Smooth muscle cell (in vitro differentiated cells): Measurements from ENCODE around the gene TMUB1. TPM values are rescaled to one million over a fixed set of nuclear protein-coding genes. Genes with fewer than 3 reads are reported as not detected.
"Not testable (repeated sequence)": the region's sequence is repeated elsewhere in the genome, so short reads cannot be mapped to it uniquely, and the experiment has no call there.

Source experiments
- DNase-seq: peaks from one replicate; lab custom pipeline; 2025; ENCODE audit not compliant: unreplicated experiment; lab: John Stamatoyannopoulos, UW
- H2AFZ ChIP-seq: fragments of 200-600 bp; sonication (generic); 2 replicates; pipeline ENCODE4 v1.6.0; 2016; ENCODE audit warnings: antibody characterized with exemption, low read depth, mild to moderate bottlenecking
- H3F3A ChIP-seq: fragments of 200-600 bp; sonication (generic); 2 replicates; pipeline ENCODE4 v1.6.0; 2017; ENCODE audit warnings: antibody characterized with exemption, low read depth
- H3K27ac ChIP-seq: fragments of 200-600 bp; sonication (generic); 2 replicates; pipeline ENCODE4 v1.5.1; 2016; ENCODE audit warnings: low read depth, mild to moderate bottlenecking
- H3K27me3 ChIP-seq: fragments of 200-600 bp; sonication (generic); 2 replicates; pipeline ENCODE4 v1.6.1; 2016; ENCODE audit warnings: low read depth, mild to moderate bottlenecking
- H3K36me3 ChIP-seq: fragments of 200-600 bp; sonication (generic); 2 replicates; pipeline ENCODE4 v1.5.1; 2016; ENCODE audit warnings: low read depth
- H3K4me1 ChIP-seq: fragments of 200-600 bp; sonication (generic); 2 replicates; pipeline ENCODE4 v1.5.1; 2016; ENCODE audit warnings: low read depth
- H3K4me2 ChIP-seq: fragments of 200-600 bp; sonication (generic); 2 replicates; pipeline ENCODE4 v1.6.0; 2016; ENCODE audit warnings: mild to moderate bottlenecking
- H3K4me3 ChIP-seq: fragments of 200-600 bp; sonication (generic); 2 replicates; pipeline ENCODE4 v1.5.1; 2016; ENCODE audit warnings: mild to moderate bottlenecking
- H3K79me2 ChIP-seq: fragments of 200-600 bp; sonication (generic); 2 replicates; pipeline ENCODE4 v1.6.0; 2016; ENCODE audit warnings: low read depth, mild to moderate bottlenecking
- H3K9ac ChIP-seq: fragments of 200-600 bp; sonication (generic); 2 replicates; pipeline ENCODE4 v1.6.0; 2016; ENCODE audit warnings: low read depth
- H3K9me3 ChIP-seq: fragments of 200-600 bp; sonication (generic); replicated peaks from 2 replicates; pipeline ENCODE4 v1.5.1; 2016; ENCODE audit warnings: low read depth
- H4K20me1 ChIP-seq: fragments of 200-600 bp; sonication (generic); 2 replicates; pipeline ENCODE4 v1.6.0; 2016; ENCODE audit warnings: low read depth
- CTCF ChIP-seq: fragments of 200-600 bp; sonication (generic); IDR thresholded peaks from 2 replicates; pipeline ENCODE4 v1.5.1; 2017; ENCODE audit warnings: borderline replicate concordance, mild to moderate bottlenecking, antibody characterized with exemption; ENCODE audit not compliant: insufficient read depth, poor library complexity, severe bottlenecking
- WGBS: methylation state at CpG from one replicate; pipeline ENCODE4 v1.1.7; 2016; ENCODE audit warnings: low lambda C conversion rate; 5-methylcytosine and 5-hydroxymethylcytosine counted together
- polyA plus RNA-seq: library from polyadenylated mRNA; unstranded; fragments of >200 nt; fragmentation: Nextera tagmentation; extraction: Ambion mirVana; gene quantifications from 2 replicates; pipeline ENCODE4 v1.2.1, GENCODE V29; 2016
- total RNA-seq: library from RNA; depleted of rRNA; stranded (reverse); fragments of >200 nt; gene quantifications from 2 replicates; pipeline ENCODE4 v1.2.3, GENCODE V29; 2014

TMUB1 gene
- total and polyA plus RNA-seq, 2 experiments from 2014 or later, result 35.9 to 69.8 TPM

DNA sequence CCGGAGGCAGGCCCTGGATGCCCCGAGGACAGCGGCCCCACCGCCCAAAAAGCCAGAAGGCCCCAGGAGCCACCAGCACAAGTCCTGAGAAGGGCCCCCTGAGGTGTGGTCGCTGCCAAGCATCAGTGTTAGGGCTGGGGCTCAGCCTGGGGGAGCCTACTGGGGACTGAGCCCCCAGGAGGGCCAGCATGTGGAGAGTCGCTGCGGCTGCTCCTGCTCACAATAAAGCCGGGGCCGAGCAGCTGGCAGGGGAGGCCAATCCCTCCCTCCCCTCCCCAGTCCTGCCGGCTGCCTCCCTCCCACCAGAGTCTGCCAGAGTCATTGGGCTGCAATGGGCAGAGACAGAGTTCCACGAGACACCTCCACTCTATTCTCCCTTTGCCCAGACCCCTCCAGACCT lies 38.0 kb downstream of the TMUB1 start:
- Histone ChIP-seq H3K9ac (no peak overlapping the region), H3K27ac (no peak overlapping the region), H3K79me2 (no peaks in the 10 kb centered on the region), H3K36me3 (no peaks in the 10 kb centered on the region), H3K9me3 (no peaks in the 10 kb centered on the region), H3F3A (peaks cover 2% of the 10 kb centered on the region), H3K4me2 (no peak overlapping the region), H3K27me3 (no peaks in the 10 kb centered on the region), H2AFZ (no peak overlapping the region), H4K20me1 (no peaks in the 10 kb centered on the region), H3K4me3 (no peak overlapping the region), H3K4me1 (peaks cover 1% of the 10 kb centered on the region)
- 93% methylated on average over 11 of the region's 11 CpGs for WGBS
- no peak for TF ChIP-seq CTCF
- no peak for DNase-seq

DNA sequence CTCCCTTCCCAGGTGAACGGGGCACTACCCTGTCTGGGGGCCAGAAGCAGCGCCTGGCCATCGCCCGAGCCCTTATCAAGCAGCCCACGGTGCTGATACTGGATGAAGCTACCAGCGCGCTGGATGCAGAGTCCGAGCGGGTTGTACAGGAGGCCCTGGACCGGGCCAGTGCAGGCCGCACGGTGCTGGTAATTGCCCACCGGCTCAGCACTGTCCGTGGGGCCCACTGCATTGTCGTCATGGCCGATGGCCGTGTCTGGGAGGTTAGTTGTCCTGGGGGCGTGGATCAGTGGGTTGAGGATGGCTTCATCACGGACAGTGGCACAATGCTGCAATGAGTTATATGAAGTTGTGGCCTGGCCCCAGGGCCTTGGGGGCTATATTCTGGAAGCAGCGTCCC lies 39.3 kb downstream of the TMUB1 start:
- H3K36me3 ChIP-seq, result no peaks in the 10 kb centered on the region
- H3K4me2 ChIP-seq, result no peak overlapping the region
- H2AFZ ChIP-seq, result no peak overlapping the region
- DNase-seq, result no peak
- H3K4me3 ChIP-seq, result no peak overlapping the region
- H4K20me1 ChIP-seq, result no peaks in the 10 kb centered on the region
- no peaks in the 10 kb centered on the region for H3K9me3 ChIP-seq
- H3K9ac ChIP-seq, result no peak overlapping the region
- no peaks in the 10 kb centered on the region for H3K27me3 ChIP-seq
- no peaks in the 10 kb centered on the region for H3K79me2 ChIP-seq
- 95% methylated on average over 20 of the region's 20 CpGs for WGBS
- TF ChIP-seq CTCF, result no peak
- peaks cover 9% of the 10 kb centered on the region for H3F3A ChIP-seq
- peaks cover 4% of the 10 kb centered on the region for H3K4me1 ChIP-seq
- H3K27ac ChIP-seq, result no peak overlapping the region

- not testable (repeated sequence) for DNase-seq, H3K9me3 ChIP-seq
- H3F3A ChIP-seq, result peaks cover 14% of the 10 kb centered on the region
Observed at GRCh38 chr7:151043449-151043848, 39.8 kb downstream of the TMUB1 start.

GRCh38 chr7:151040616-151041375 lies 42.5 kb downstream of the TMUB1 start:
- no peak for DNase-seq
- WGBS, result 96% methylated on average over 30 of the region's 30 CpGs
- H2AFZ ChIP-seq, result no peak overlapping the region
- no peak for TF ChIP-seq CTCF
- peaks cover 21% of the 10 kb centered on the region for H3F3A ChIP-seq
- no peaks in the 10 kb centered on the region for H4K20me1 ChIP-seq
- no peak overlapping the region for H3K4me3 ChIP-seq
- no peaks in the 10 kb centered on the region for H3K27me3 ChIP-seq
- H3K4me1 ChIP-seq, result peaks cover 4% of the 10 kb centered on the region
- no peaks in the 10 kb centered on the region for H3K9me3 ChIP-seq
- H3K27ac ChIP-seq, result peak overlapping the region; percentile 98
- H3K9ac ChIP-seq, result peak overlapping the region; percentile 53
- H3K4me2 ChIP-seq, result peak overlapping the region; percentile 69
- no peaks in the 10 kb centered on the region for H3K36me3 ChIP-seq
- no peaks in the 10 kb centered on the region for H3K79me2 ChIP-seq

More at GRCh38 chr7:151043449-151043848, 39.8 kb downstream of the TMUB1 start:
- H3K79me2 ChIP-seq, H3K4me2 ChIP-seq, H3K36me3 ChIP-seq, H3K27ac ChIP-seq, H4K20me1 ChIP-seq, H2AFZ ChIP-seq, H3K27me3 ChIP-seq, H3K9ac ChIP-seq, H3K4me1 ChIP-seq, H3K4me3 ChIP-seq: not testable (repeated sequence)
- 100% methylated on average over 2 of the region's 10 CpGs for WGBS
